NOMO-1 treated with DMSO at 0.1 percent for 48 hours (cell line): Measurements from ENCODE around the gene GPR63.

Source experiments
- DNase-seq: peaks from one replicate; lab custom pipeline; 2025; ENCODE audit not compliant: unreplicated experiment; lab: John Stamatoyannopoulos, UW

The GPR63 gene

DNA sequence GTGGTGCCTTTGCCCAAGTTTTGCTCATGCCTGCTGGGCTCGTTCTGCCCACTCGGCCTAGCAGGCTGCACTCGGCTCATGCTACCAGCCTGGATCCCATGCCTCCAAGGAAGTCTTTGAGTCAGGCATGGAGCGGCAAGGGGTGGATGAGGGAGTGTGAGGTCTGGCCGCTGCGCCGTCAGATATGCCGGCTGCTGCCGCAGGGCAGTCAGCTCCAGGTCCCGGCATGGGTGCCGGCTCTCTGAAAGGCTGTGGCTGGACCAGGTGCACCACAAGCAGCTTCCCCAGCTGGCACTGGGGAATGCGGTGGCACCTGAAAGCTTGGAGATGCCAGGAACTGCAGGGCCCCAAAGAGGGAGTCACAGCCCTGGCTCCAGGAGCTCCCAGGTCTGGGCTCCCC, 75.5 kb downstream of the GPR63 start:
- no peak for DNase-seq

DNA sequence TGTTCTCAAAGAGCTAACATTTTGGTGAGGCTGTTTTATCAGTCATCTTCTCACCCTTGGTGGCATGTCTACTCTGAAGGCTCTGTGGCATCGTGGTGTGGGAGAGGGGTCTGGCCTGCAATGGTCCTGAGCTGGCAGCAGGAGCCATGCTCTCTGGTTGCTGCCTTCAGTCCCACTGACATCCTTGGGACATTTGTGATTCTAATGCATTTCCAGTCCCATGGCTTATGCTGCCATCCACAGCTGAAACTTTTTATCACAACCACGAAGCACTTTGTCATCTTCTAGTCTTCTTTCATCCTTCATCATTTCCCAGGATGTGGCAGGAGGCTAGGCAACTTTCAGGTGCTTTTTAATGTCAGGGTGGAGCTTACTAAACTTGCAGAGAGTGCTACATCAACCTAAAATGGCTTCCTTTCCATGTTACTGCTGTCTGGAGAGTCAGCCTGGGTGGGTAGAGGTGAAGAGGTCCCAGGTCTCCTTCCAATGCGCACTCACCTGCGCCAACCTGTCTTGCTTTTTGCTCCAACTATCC, 77.1 kb downstream of the GPR63 start:
- DNase-seq: no peak

DNA sequence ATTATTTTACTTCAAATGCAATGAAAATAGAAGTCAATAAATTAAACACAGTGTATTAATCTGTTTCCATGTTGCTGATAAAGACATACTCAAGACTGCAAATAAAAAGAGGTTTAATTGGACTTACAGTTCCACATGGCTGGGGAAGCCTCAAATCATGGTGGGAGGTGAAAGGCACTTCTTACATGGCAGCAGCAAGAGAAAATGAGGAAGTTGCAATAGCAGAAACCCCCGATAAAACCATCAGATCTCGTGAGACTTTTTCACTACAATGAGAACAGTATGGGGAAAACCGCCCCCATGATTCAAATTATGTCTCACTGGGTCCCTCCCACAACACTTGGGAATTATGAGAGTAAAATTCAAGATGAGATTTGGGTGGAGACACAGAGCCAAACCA, 82.2 kb downstream of the GPR63 start:
- DNase-seq: no peak

DNA sequence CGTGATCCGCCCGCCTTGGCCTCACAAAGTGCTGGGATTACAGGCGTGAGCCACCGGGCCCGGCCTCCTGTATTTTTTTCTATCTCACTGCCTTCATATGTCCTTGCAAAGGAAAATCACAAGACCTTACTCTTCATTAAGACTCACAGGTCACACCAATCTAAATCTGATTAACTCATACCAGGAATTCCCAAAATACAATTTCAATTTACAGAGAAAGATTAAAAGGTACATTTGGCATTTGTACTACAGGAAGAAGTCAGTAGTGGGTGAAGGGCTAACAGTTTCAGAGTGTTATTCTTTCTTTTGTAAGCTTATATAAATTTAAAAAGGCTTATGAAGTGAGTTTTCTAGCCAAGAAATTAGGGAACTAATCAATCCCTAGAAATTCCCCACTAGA, 87.4 kb downstream of the GPR63 start:
- DNase-seq: no peak
